Thoracic aorta (tissue), 2 donors: ENCODE data around the gene FKBP2. TPM values are rescaled to one million over a fixed set of nuclear protein-coding genes. Genes with fewer than 3 reads are reported as not detected.

Experiments used
- ATAC-seq: fragments of 150-250 bp; one replicate; pipeline ENCODE4 v1.8.0; 2017; ENCODE audit warnings: low read depth; ENCODE audit not compliant: insufficient number of reproducible peaks, low FRiP score
- DNase-seq: peaks from one replicate; pipeline ENCODE4 v3.0.0-alpha.2; 2020; ENCODE audit warnings: low spot score
- H3K27ac ChIP-seq, 2 donors: fragments of 200-600 bp; sonication (generic); 1 replicate in 1 of 2; 2 replicates in 1 of 2; pipeline ENCODE4 v1.5.1; 2016; ENCODE audit warnings: mild to moderate bottlenecking in 2 of 2, moderate library complexity in 2 of 2
- H3K27me3 ChIP-seq: fragments of 200-600 bp; sonication (generic); replicated peaks from 2 replicates; pipeline ENCODE4 v1.6.0; 2016; ENCODE audit warnings: mild to moderate bottlenecking; ENCODE audit not compliant: insufficient read depth
- H3K36me3 ChIP-seq: fragments of 200-600 bp; sonication (generic); one replicate; pipeline ENCODE4 v1.5.1; 2016
- H3K4me1 ChIP-seq, 2 donors: fragments of 200-600 bp; sonication (generic); 1 replicate in 1 of 2; 2 replicates in 1 of 2; pipeline versions ENCODE4 v1.5.1 to v1.6.0; 2016; ENCODE audit warnings: low read depth in 2 of 2, mild to moderate bottlenecking in 1 of 2; ENCODE audit not compliant: control insufficient read depth in 1 of 2
- H3K4me3 ChIP-seq: fragments of 200-600 bp; sonication (generic); 2 replicates; pipeline ENCODE4 v1.5.1; 2016; ENCODE audit warnings: mild to moderate bottlenecking
- H3K9me3 ChIP-seq: fragments of 200-600 bp; sonication (generic); 2 replicates; pipeline ENCODE4 v1.5.1; 2016
- total RNA-seq, 2 donors: library from RNA; depleted of rRNA; stranded (reverse); fragments of >200 nt; gene quantifications; one replicate each; pipeline versions ENCODE4 v1.1.0 to v1.2.3, GENCODE V29; 2016
- TF ChIP-seq, protein P1 (sequence below): fragments of 200-600 bp; sonication (generic); IDR thresholded peaks from one replicate; pipeline ENCODE4 v1.5.1; 2019; ENCODE audit warnings: antibody characterized with exemption

FKBP2 gene
- total RNA-seq, 2 donors from 2014 or later = 51.7 to 53.0 TPM

- TF ChIP-seq, protein P1, sequence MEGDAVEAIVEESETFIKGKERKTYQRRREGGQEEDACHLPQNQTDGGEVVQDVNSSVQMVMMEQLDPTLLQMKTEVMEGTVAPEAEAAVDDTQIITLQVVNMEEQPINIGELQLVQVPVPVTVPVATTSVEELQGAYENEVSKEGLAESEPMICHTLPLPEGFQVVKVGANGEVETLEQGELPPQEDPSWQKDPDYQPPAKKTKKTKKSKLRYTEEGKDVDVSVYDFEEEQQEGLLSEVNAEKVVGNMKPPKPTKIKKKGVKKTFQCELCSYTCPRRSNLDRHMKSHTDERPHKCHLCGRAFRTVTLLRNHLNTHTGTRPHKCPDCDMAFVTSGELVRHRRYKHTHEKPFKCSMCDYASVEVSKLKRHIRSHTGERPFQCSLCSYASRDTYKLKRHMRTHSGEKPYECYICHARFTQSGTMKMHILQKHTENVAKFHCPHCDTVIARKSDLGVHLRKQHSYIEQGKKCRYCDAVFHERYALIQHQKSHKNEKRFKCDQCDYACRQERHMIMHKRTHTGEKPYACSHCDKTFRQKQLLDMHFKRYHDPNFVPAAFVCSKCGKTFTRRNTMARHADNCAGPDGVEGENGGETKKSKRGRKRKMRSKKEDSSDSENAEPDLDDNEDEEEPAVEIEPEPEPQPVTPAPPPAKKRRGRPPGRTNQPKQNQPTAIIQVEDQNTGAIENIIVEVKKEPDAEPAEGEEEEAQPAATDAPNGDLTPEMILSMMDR = no peak
- H3K36me3 ChIP-seq = peaks cover 47% of the 10 kb centered on the region
- no peak overlapping the region for H3K27ac ChIP-seq
- H3K9me3 ChIP-seq = no peaks in the 10 kb centered on the region
- no peak overlapping the region for H3K4me3 ChIP-seq
- H3K4me1 ChIP-seq = peaks cover 10 to 18% of the 10 kb centered on the region in 2 donors
- no peaks in the 10 kb centered on the region for H3K27me3 ChIP-seq
- DNase-seq (no peak), ATAC-seq (no peak)
Observed at GRCh38 chr11:64266339-64266738, 25.4 kb downstream of the FKBP2 start.

DNA sequence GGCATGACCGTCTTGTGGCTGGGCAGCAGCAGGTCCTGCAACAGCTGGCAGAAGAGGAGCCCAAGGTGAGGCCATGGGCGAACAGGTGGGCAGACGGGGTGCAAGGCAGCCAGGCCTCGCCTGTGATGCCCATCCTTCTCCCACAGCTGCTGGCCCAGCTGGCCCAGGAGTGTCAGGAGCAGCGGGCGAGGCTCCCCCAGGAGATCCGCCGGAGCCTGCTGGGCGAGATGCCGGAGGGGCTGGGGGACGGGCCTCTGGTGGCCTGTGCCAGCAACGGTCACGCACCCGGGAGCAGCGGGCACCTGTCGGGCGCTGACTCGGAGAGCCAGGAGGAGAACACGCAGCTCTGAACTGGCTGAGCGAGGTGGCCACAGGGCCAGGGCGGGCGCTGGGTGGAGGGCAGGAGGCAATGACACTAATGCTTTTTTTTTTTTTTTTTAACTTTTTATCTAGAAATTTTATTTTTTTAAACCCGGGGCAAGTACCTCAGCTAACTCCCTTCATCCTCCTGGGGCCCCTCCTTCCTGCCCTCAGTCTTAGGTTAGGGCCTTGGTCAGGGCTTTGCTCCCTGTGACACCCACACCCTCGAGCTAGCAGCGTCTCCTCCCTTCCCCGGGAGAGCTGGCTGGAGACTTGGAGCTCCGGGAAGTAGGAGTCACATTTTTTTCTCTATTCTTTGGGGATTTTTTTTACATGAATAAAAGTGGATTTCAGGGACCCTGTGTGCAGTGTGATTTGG lies 26.5 kb downstream of the FKBP2 start:
- H3K36me3 ChIP-seq = peaks cover 37% of the 10 kb centered on the region
- no peak overlapping the region for H3K4me3 ChIP-seq
- peaks cover 10 to 28% of the 10 kb centered on the region in 2 donors for H3K4me1 ChIP-seq
- H3K27ac ChIP-seq = peak overlapping the region; percentile 80 to 92
- TF ChIP-seq, protein P1 = no peak
- ATAC-seq (no peak), DNase-seq (no peak)
- no peaks in the 10 kb centered on the region for H3K27me3 ChIP-seq
- no peaks in the 10 kb centered on the region for H3K9me3 ChIP-seq

GRCh38 chr11:64268025-64268892 lies 27.4 kb downstream of the FKBP2 start:
- TF ChIP-seq, protein P1 = no peak
- Histone ChIP-seq H3K36me3 (peaks cover 28% of the 10 kb centered on the region), H3K27ac (peak overlapping the region; percentile 80 to 92), H3K27me3 (no peaks in the 10 kb centered on the region), H3K4me1 (peaks cover 10 to 28% of the 10 kb centered on the region in 2 donors), H3K9me3 (no peaks in the 10 kb centered on the region), H3K4me3 (peak overlapping the region; percentile 76)
- ATAC-seq = no peak
- DNase-seq = no peak

- DNase-seq (no peak), ATAC-seq (peak; percentile 8)
- no peaks in the 10 kb centered on the region for H3K9me3 ChIP-seq
- no peaks in the 10 kb centered on the region for H3K27me3 ChIP-seq
- TF ChIP-seq, protein P1 = no peak
- H3K4me1 ChIP-seq = peaks cover 10 to 28% of the 10 kb centered on the region in 2 donors
- peak overlapping the region; percentile 76 for H3K4me3 ChIP-seq
- H3K36me3 ChIP-seq = peaks cover 21% of the 10 kb centered on the region
- peak overlapping the region; percentile 80 to 92 for H3K27ac ChIP-seq
Observed at GRCh38 chr11:64268893-64269539, 28.1 kb downstream of the FKBP2 start.
